Measurements from ENCODE around the gene VAV2. TPM values are rescaled to one million over a fixed set of nuclear protein-coding genes. Genes with fewer than 3 reads are reported as not detected.
A peak's percentile ranks its signal among the peaks of the same experiment; 100 is the strongest.

Gene VAV2
- total RNA-seq, 1 donor from 2014 or later: 34.6 TPM

DNA sequence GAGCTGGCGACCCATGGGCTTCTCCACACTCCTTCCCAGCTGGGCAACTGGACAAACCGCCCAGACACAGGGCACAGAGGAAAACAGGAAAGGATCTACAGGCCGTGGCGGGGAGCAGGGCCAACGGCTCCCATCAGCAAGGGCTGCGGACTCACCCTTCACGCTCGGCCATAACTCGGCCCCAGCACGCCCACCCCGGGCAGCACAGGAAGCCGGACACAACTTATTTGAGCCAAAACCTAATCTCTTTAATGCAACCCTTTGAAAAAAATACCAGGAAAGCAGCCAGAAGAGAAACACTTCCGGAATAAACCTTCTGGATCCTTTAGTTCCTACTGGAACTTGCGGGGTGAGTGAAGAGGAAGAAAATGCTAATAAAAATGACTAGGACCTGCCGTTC, 59.9 kb downstream of the VAV2 start:
- TF ChIP-seq, protein P1, sequence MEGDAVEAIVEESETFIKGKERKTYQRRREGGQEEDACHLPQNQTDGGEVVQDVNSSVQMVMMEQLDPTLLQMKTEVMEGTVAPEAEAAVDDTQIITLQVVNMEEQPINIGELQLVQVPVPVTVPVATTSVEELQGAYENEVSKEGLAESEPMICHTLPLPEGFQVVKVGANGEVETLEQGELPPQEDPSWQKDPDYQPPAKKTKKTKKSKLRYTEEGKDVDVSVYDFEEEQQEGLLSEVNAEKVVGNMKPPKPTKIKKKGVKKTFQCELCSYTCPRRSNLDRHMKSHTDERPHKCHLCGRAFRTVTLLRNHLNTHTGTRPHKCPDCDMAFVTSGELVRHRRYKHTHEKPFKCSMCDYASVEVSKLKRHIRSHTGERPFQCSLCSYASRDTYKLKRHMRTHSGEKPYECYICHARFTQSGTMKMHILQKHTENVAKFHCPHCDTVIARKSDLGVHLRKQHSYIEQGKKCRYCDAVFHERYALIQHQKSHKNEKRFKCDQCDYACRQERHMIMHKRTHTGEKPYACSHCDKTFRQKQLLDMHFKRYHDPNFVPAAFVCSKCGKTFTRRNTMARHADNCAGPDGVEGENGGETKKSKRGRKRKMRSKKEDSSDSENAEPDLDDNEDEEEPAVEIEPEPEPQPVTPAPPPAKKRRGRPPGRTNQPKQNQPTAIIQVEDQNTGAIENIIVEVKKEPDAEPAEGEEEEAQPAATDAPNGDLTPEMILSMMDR (IDR thresholded peaks at IDR 0.05): no peak
- Histone ChIP-seq H3K27me3 (no peaks in the 10 kb centered on the region), H3K4me3 (no peak overlapping the region), H3K4me1 (peaks cover 21% of the 10 kb centered on the region), H3K36me3 (no peaks in the 10 kb centered on the region), H3K27ac (peak overlapping the region; percentile 36), H3K9me3 (no peaks in the 10 kb centered on the region)
- DNase-seq (no peak), ATAC-seq (no peak)
- intact Hi-C loops (cut with DNase I): no loop called here

- Histone ChIP-seq H3K27me3 (no peaks in the 10 kb centered on the region), H3K9me3 (no peaks in the 10 kb centered on the region), H3K4me3 (no peak overlapping the region), H3K27ac (no peak overlapping the region), H3K4me1 (peaks cover 20% of the 10 kb centered on the region), H3K36me3 (no peaks in the 10 kb centered on the region)
- intact Hi-C loops (cut with DNase I): no loop called here
- DNase-seq (no peak), ATAC-seq (no peak)
- TF ChIP-seq, protein P1 (IDR thresholded peaks at IDR 0.05): no peak
Measured at GRCh38 chr9:133930682-133931485, 61.2 kb downstream of the VAV2 start.

GRCh38 chr9:133930046-133930681, 62.0 kb downstream of the VAV2 start:
- H3K27me3 ChIP-seq: no peaks in the 10 kb centered on the region
- intact Hi-C loops (cut with DNase I): no loop called here

DNA sequence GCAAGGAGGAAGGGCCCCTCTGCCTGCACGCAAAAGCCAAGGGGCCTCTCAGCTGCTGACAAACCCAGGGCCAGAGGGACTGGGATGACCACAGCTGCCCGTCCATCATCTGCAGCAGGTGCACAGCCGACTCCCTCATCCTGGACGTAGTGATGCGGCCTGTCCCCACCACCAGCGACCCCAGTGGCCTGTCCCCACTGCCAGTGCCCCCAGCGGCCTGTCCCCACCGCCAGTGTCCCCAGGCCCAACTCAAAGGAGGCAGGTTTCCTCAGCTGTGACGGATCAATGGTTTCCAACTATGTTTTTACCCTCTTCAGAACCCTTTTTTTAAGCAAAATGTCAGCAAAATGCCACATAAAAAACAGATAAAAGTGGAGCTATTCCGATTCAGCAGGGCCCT, 62.5 kb downstream of the VAV2 start:
- Histone ChIP-seq H3K4me1 (peaks cover 11% of the 10 kb centered on the region), H3K27me3 (no peaks in the 10 kb centered on the region), H3K36me3 (no peaks in the 10 kb centered on the region), H3K4me3 (no peak overlapping the region), H3K27ac (no peak overlapping the region), H3K9me3 (no peaks in the 10 kb centered on the region)
- ATAC-seq (no peak), DNase-seq (no peak)
- TF ChIP-seq, protein P1 (IDR thresholded peaks at IDR 0.05): no peak
- intact Hi-C loops (cut with DNase I): no loop called here

More at GRCh38 chr9:133930046-133930681, 62.0 kb downstream of the VAV2 start:
- Histone ChIP-seq H3K36me3 (no peaks in the 10 kb centered on the region), H3K4me1 (peaks cover 13% of the 10 kb centered on the region), H3K9me3 (no peaks in the 10 kb centered on the region), H3K27ac (no peak overlapping the region), H3K4me3 (no peak overlapping the region)
- DNase-seq (no peak), ATAC-seq (no peak)
- TF ChIP-seq, protein P1 (IDR thresholded peaks at IDR 0.05): no peak

DNA sequence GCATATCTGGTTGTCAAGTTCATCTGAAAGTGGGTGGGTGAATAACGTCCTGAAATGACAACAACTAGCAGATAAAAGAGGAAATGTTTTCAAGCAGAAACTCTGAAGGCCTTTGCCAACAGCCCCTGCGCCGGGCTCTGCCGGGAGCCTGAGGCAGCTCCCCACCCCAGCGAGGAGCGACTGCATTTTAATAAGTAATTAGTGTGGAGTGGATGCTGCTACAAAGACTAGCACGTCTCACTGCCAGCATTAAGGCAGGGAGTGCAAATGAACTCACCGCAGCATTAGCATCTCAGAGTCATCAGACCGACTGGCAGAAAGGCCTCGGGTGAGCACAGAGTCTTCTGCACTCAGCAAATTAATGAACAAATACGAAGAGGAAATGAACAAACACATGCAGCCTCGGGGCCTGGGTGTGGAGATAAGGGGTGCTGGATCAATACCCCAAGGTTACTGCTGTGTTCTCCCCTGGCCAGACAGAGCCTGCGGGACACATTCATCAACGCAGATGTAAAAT, 63.8 kb downstream of the VAV2 start:
- Histone ChIP-seq H3K4me1 (peaks cover 11% of the 10 kb centered on the region), H3K36me3 (no peaks in the 10 kb centered on the region), H3K27ac (no peak overlapping the region), H3K27me3 (no peaks in the 10 kb centered on the region), H3K9me3 (no peaks in the 10 kb centered on the region), H3K4me3 (no peak overlapping the region)
- TF ChIP-seq, protein P1 (IDR thresholded peaks at IDR 0.05): no peak
- DNase-seq: no peak
- ATAC-seq: no peak
- intact Hi-C loops (cut with DNase I): no loop called here
